Esophagus muscularis mucosa (tissue), 3 donors: ENCODE measurements around the gene SLC2A6.

ENCODE experiments used
- CTCF ChIP-seq, 3 experiments: fragments of 200-600 bp in 2 of 3; fragments of 450-650 bp in 1 of 3; sonication (generic) in 2 of 3; IDR thresholded peaks; one replicate each; pipeline ENCODE4 v1.5.1; 2017 to 2019; ENCODE audit warnings: antibody characterized with exemption in 3 of 3, mild to moderate bottlenecking in 2 of 3, moderate library complexity in 1 of 3
- POLR2A ChIP-seq: fragments of 450-650 bp; IDR thresholded peaks from one replicate; pipeline ENCODE4 v1.6.1; 2017; ENCODE audit warnings: antibody characterized with exemption, moderate library complexity, mild to moderate bottlenecking, low read depth
- POLR2AphosphoS5 ChIP-seq, 2 donors: sonication (generic); formaldehyde crosslinking; IDR thresholded peaks; one replicate each; pipeline ENCODE4 v1.6.1; 2017; ENCODE audit warnings: antibody characterized with exemption in 2 of 2

GRCh38 chr9:133492061-133493021, 13.4 kb upstream of the SLC2A6 start:
- no peak for TF ChIP-seq CTCF (IDR thresholded peaks at IDR 0.05)
- TF ChIP-seq POLR2AphosphoS5 (IDR thresholded peaks at IDR 0.05), result no peak
- TF ChIP-seq POLR2A, result no peak
